Upper lobe of right lung (tissue), 1 donor: ENCODE data around the gene NCKAP1. TPM values are rescaled to one million over a fixed set of nuclear protein-coding genes. Genes with fewer than 3 reads are reported as not detected.

Experiments used
- ATAC-seq: fragments of 200-7000 bp; cut with Tn5 transposase; one replicate; pipeline ENCODE4 v1.9.1; 2020; ENCODE audit warnings: mild to moderate bottlenecking, moderate library complexity
- DNase-seq: peaks from one replicate; pipeline ENCODE4 v3.0.0-alpha.2; 2020
- H3K27ac ChIP-seq: fragments of 200-600 bp; one replicate; pipeline ENCODE4 v1.8.0; 2022
- H3K27me3 ChIP-seq: fragments of 200-600 bp; one replicate; pipeline ENCODE4 v1.8.0; 2022; ENCODE audit warnings: mild to moderate bottlenecking
- H3K36me3 ChIP-seq: fragments of 200-600 bp; one replicate; pipeline ENCODE4 v1.8.0; 2022
- H3K4me1 ChIP-seq: fragments of 200-600 bp; one replicate; pipeline ENCODE4 v1.8.0; 2022
- H3K4me3 ChIP-seq: fragments of 200-600 bp; one replicate; pipeline ENCODE4 v1.8.0; 2022; ENCODE audit warnings: mild to moderate bottlenecking
- H3K9me3 ChIP-seq: fragments of 200-600 bp; one replicate; pipeline ENCODE4 v1.8.0; 2022
- intact Hi-C: fragments of 100-400 bp; cut with DNase I; formaldehyde crosslinking; loops from one replicate; pipeline ENCODE4 v1.11.0; 2022
- long read RNA-seq: library from polyadenylated mRNA; unstranded; transcript quantifications from one replicate; pipeline ENCODE4 v2.0.0, GENCODE V29; 2021
- total RNA-seq: library from RNA; stranded (reverse); fragmentation: NEBNext Ultra II Directional; extraction: Animal tissue kit (Norgen Biotek cat#: 25700); gene quantifications from one replicate; pipeline ENCODE4 v1.2.1, GENCODE V29; 2021
- TF ChIP-seq, protein P1 (sequence below): fragments of 200-600 bp; IDR thresholded peaks from one replicate; pipeline ENCODE4 v1.8.0; 2022; ENCODE audit warnings: antibody characterized with exemption
- donor health status: DM: no; HTN: yes; CAD: no; lungs with severe emphysema.

The NCKAP1 gene, protein sequence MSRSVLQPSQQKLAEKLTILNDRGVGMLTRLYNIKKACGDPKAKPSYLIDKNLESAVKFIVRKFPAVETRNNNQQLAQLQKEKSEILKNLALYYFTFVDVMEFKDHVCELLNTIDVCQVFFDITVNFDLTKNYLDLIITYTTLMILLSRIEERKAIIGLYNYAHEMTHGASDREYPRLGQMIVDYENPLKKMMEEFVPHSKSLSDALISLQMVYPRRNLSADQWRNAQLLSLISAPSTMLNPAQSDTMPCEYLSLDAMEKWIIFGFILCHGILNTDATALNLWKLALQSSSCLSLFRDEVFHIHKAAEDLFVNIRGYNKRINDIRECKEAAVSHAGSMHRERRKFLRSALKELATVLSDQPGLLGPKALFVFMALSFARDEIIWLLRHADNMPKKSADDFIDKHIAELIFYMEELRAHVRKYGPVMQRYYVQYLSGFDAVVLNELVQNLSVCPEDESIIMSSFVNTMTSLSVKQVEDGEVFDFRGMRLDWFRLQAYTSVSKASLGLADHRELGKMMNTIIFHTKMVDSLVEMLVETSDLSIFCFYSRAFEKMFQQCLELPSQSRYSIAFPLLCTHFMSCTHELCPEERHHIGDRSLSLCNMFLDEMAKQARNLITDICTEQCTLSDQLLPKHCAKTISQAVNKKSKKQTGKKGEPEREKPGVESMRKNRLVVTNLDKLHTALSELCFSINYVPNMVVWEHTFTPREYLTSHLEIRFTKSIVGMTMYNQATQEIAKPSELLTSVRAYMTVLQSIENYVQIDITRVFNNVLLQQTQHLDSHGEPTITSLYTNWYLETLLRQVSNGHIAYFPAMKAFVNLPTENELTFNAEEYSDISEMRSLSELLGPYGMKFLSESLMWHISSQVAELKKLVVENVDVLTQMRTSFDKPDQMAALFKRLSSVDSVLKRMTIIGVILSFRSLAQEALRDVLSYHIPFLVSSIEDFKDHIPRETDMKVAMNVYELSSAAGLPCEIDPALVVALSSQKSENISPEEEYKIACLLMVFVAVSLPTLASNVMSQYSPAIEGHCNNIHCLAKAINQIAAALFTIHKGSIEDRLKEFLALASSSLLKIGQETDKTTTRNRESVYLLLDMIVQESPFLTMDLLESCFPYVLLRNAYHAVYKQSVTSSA
- total RNA-seq: 117 TPM
- long read RNA-seq, full-length matches to known transcripts: 175 of 211 reads
- long read RNA-seq, partial matches to known transcripts: 26 of 211 reads
- long read RNA-seq, other reads (novel, unspliced or antisense): 10 of 211 reads

DNA sequence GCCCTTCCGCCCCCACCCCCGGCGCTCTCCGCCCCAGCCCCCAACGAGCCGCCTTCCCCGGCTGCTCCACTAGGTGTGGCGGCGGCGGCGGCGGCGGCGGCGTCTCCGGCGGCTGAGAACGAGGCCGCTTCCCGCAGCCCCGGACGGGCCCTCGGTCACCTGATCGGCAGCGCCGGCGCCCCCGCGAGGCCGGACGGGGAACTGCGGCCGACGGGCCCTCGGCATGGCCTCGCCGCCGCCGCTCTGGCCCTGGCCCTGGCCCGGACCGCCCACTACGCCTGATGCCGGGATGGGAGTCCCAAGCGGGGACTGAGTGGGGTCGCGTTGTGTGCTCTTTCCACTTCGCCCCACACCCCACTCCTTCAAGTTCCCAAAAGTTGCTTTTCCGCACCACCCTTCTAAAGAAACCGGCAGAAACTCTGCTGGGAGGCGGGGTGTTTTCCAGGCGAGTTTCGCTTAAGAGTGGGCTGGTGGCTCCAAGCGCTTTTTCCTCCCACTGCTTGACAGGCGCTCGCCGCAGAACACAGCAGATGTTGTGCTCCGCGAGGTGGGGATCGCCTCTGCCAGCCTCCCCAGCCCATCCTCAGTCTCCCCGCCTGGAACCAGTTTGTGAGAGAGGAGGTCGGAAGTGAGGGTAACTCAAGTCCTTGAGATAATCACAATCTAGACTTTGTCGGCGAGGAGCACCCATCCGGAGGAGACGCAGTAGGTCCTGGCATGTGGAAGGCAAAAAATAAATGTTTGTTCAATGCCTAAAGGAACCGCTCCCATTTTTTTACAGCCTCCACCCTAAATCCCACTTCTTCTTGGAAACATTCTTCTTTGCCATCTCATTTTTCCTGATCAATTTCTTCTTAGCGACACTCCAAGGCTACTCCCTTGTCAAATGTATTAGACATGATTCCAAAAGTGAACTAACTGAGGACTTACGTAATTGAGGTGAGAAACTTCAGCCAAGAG lies at the start of gene NCKAP1:
TSS of gene NCKAP1 (minus strand) at position 117 of the 960 bp plus-strand sequence. CDS start 358 bp downstream, outside the sequence.
- Histone ChIP-seq H3K4me3 (peak within 1 kb of the TSS; percentile 78), H3K36me3 (no peaks in the 10 kb centered on the region), H3K27ac (peak within 1 kb of the TSS; percentile 95), H3K27me3 (peaks cover 4% of the 10 kb centered on the region), H3K9me3 (no peaks in the 10 kb centered on the region), H3K4me1 (peaks cover 27% of the 10 kb centered on the region)
- TF ChIP-seq, protein P1, sequence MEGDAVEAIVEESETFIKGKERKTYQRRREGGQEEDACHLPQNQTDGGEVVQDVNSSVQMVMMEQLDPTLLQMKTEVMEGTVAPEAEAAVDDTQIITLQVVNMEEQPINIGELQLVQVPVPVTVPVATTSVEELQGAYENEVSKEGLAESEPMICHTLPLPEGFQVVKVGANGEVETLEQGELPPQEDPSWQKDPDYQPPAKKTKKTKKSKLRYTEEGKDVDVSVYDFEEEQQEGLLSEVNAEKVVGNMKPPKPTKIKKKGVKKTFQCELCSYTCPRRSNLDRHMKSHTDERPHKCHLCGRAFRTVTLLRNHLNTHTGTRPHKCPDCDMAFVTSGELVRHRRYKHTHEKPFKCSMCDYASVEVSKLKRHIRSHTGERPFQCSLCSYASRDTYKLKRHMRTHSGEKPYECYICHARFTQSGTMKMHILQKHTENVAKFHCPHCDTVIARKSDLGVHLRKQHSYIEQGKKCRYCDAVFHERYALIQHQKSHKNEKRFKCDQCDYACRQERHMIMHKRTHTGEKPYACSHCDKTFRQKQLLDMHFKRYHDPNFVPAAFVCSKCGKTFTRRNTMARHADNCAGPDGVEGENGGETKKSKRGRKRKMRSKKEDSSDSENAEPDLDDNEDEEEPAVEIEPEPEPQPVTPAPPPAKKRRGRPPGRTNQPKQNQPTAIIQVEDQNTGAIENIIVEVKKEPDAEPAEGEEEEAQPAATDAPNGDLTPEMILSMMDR: peak; percentile 83
- ATAC-seq: peak; percentile 96
- DNase-seq: peak; percentile 95
- intact Hi-C loops: no loop called here

DNA sequence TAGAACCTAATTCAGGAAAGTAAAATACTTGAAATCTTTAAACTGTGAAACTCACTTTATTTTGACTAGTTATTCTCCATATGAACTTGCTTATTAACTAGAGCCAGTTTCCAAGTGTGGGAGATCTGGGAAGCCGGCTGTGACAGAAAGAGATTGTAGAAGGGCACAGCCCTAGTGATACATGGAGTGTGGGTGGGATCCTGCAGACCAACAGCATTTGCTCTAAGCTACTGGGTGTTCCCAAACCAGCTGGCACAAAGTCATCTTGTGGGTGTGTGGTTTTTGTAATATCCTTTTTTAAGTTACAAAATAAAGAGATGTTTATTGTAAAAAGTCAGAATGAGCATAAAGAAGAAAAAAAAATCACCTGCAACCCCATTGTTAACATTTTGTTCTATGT lies 43.7 kb upstream of the NCKAP1 start:
- TF ChIP-seq, protein P1: no peak
- no peak overlapping the region for H3K4me3 ChIP-seq
- intact Hi-C loops: no loop called here
- DNase-seq (no peak), ATAC-seq (peak; percentile 32)
- no peaks in the 10 kb centered on the region for H3K9me3 ChIP-seq
- H3K4me1 ChIP-seq: peaks cover 5% of the 10 kb centered on the region
- no peaks in the 10 kb centered on the region for H3K27me3 ChIP-seq
- H3K36me3 ChIP-seq: no peaks in the 10 kb centered on the region
- no peak overlapping the region for H3K27ac ChIP-seq

DNA sequence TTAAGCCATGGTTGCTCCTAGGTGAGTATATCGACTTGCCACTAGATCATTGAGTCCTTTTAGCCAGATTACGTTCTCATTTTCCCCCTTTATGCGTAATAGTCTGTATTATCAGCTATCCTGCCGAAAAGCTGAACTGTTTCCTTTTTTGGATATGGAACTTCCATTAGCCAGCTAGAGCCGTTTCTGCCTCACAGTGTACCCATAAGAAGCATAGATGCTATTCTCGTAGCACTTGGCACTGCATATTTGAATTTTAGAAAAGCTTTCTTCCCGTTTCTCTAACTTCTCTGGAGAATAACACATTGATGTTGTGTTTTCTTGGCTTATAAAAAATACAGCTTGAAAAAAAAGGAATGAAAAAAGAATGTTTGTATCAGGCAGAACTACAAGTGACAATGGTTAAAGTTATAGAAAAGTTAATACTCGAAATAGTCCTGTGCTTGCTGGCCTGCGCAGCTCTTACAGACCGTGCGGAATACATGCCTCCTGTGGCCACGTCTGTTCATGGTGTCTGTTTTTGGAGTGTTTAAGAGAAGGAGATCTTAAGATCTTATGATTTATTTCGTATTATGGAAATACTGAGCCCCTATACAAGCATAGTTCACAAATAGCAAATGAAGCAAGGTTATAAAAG lies 41.0 kb upstream of the NCKAP1 start:
- no peaks in the 10 kb centered on the region for H3K27me3 ChIP-seq
- no peak for DNase-seq
- peak overlapping the region; percentile 76 for H3K4me3 ChIP-seq
- TF ChIP-seq, protein P1: no peak
- ATAC-seq: peak; percentile 9
- no peaks in the 10 kb centered on the region for H3K36me3 ChIP-seq
- no peaks in the 10 kb centered on the region for H3K9me3 ChIP-seq
- intact Hi-C loops: no loop called here
- H3K4me1 ChIP-seq: peaks cover 5% of the 10 kb centered on the region
- peak overlapping the region; percentile 78 for H3K27ac ChIP-seq

DNA sequence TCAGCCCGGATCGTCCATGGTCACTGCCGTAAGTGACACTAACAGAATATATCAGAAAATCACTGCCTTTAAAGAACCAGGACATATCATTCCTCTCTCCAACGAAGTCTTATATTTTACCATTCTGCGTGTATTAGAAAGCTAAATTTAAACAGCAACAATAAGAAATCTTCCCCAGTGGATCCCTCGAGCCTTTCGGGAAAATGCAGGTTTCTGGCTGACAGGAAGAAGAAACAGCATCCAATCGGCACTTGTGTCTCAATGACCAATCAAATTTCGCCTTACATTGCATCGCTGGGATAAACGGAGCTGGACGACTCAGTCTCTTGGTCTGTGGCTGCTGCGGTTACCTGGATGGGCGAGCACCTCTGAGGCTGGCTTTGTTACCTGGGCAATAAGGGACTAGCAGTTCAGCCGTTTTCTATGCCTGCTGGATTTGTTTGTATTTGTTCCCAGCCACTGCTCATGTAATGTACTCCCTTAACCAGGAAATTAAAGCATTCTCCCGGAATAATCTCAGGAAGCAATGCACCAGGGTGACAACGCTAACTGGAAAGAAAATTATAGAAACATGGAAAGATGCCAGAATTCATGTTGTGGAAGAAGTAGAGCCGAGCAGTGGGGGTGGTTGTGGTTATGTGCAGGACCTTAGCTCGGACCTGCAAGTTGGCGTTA lies 40.3 kb upstream of the NCKAP1 start, which contains the start of gene DUSP19:
TSS of gene DUSP19 (plus strand) at position 284 of the 675 bp plus-strand sequence. CDS start at position 471, 187 bp downstream.
- peaks cover 5% of the 10 kb centered on the region for H3K4me1 ChIP-seq
- intact Hi-C loops: no loop called here
- DNase-seq (peak; percentile 81), ATAC-seq (peak; percentile 97)
- H3K4me3 ChIP-seq: peak within 1 kb of the TSS; percentile 76
- no peaks in the 10 kb centered on the region for H3K36me3 ChIP-seq
- peak within 1 kb of the TSS; percentile 78 for H3K27ac ChIP-seq
- H3K27me3 ChIP-seq: no peaks in the 10 kb centered on the region
- H3K9me3 ChIP-seq: no peaks in the 10 kb centered on the region
- TF ChIP-seq, protein P1: no peak
